Lung (tissue), 12 donors: Measurements from ENCODE around the gene NOPCHAP1. TPM values are rescaled to one million over a fixed set of nuclear protein-coding genes. Genes with fewer than 3 reads are reported as not detected.

ENCODE experiments used
- ATAC-seq: fragments of 200-7000 bp; cut with Tn5 transposase; one replicate; pipeline ENCODE4 v1.9.1; 2020; ENCODE audit warnings: moderate number of reproducible peaks; ENCODE audit not compliant: insufficient read depth, low FRiP score
- DNase-seq, 3 donors: peaks; one replicate each; pipeline ENCODE4 v3.0.0-alpha.2; 2013 to 2017
- H3K27ac ChIP-seq, 2 donors: one replicate each; pipeline ENCODE4 v1.5.1; 2013; ENCODE audit warnings: mild to moderate bottlenecking in 2 of 2, moderate library complexity in 2 of 2, control low read depth in 1 of 2, inconsistent platforms in 1 of 2, low read depth in 1 of 2, low read length in 1 of 2
- H3K27me3 ChIP-seq, 3 donors: one replicate each; pipeline ENCODE4 v1.5.1; 2013; ENCODE audit warnings: low read length in 2 of 3; ENCODE audit not compliant: control insufficient read depth in 3 of 3, insufficient read depth in 3 of 3
- H3K36me3 ChIP-seq, 4 donors: one replicate each; pipeline ENCODE4 v1.5.1; 2013; ENCODE audit warnings: low read length in 4 of 4, mild to moderate bottlenecking in 1 of 4, moderate library complexity in 1 of 4; ENCODE audit not compliant: control insufficient read depth in 4 of 4, insufficient read depth in 4 of 4
- H3K4me1 ChIP-seq, 5 donors: one replicate each; pipeline ENCODE4 v1.5.1; 2013; ENCODE audit warnings: low read length in 5 of 5, mild to moderate bottlenecking in 2 of 5, moderate library complexity in 1 of 5; ENCODE audit not compliant: control insufficient read depth in 5 of 5, insufficient read depth in 5 of 5
- H3K4me3 ChIP-seq: one replicate; pipeline ENCODE4 v1.5.1; 2013; ENCODE audit warnings: mild to moderate bottlenecking, control low read depth, moderate library complexity
- H3K9ac ChIP-seq, 2 donors: one replicate each; pipeline ENCODE4 v1.5.1; 2013; ENCODE audit warnings: low read length in 2 of 2, control low read depth in 1 of 2; ENCODE audit not compliant: insufficient read depth in 1 of 2
- H3K9me3 ChIP-seq, 4 donors: one replicate each; pipeline ENCODE4 v1.5.1; 2013; ENCODE audit warnings: low read length in 3 of 4, mild to moderate bottlenecking in 1 of 4, moderate library complexity in 1 of 4; ENCODE audit not compliant: control insufficient read depth in 4 of 4, insufficient read depth in 3 of 4
- WGBS, 2 donors: extraction: QIAGEN DNeasy Blood & Tissue Kit; methylation state at CpG; one replicate each; pipeline ENCODE4 v1.1.7; 2013; 5-methylcytosine and 5-hydroxymethylcytosine counted together
- polyA plus RNA-seq, 2 donors: library from polyadenylated mRNA; stranded (reverse); fragments of 200-250 nt; gene quantifications; one replicate each; pipeline ENCODE4 v1.2.1, GENCODE V29; 2013
- total RNA-seq, 2 donors: library from RNA; depleted of rRNA in 1 of 2; stranded (reverse); fragments of >200 nt in 1 of 2; gene quantifications; one replicate each; pipeline ENCODE4 v1.2.1, GENCODE V29; 2014 to 2021
- TF ChIP-seq, protein P1 (sequence below): IDR thresholded peaks from 2 replicates; pipeline ENCODE4 v1.5.1; 2012; ENCODE audit warnings: mild to moderate bottlenecking; ENCODE audit errors: control extremely low read depth, extremely low read depth
- donor health status: control.
- donor health status: control.
- donor health status: Bipolar disorder and iron deficiency.
- donor health status: healthy.
- donor health status: DM: yes; HTN: yes; CAD: no.

The NOPCHAP1 gene
- total and polyA plus RNA-seq, 4 donors: 7.8 to 12.2 (median 10.4) TPM

DNA sequence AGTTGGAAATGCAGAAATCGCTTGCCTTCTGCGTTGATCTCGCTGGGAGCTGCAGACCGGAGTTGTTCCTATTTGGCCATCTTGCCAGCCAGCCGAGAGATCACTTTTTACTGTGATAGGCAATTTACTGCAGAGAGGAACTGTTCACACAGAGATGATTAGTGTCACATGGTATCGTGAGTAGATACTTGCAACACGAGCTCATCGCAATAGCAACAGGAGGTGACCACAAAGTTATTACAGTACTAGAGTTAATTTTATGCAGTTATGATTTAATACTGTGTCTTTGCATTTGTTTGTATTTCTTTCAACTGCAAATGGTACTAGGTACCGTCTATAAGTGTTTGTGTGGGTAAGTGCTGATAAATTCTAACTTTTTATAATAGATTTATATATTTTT is 27.8 kb downstream of the NOPCHAP1 start:
- peaks cover 7 to 13% (median 10%) of the 10 kb centered on the region in 4 donors for H3K36me3 ChIP-seq
- TF ChIP-seq, protein P1, sequence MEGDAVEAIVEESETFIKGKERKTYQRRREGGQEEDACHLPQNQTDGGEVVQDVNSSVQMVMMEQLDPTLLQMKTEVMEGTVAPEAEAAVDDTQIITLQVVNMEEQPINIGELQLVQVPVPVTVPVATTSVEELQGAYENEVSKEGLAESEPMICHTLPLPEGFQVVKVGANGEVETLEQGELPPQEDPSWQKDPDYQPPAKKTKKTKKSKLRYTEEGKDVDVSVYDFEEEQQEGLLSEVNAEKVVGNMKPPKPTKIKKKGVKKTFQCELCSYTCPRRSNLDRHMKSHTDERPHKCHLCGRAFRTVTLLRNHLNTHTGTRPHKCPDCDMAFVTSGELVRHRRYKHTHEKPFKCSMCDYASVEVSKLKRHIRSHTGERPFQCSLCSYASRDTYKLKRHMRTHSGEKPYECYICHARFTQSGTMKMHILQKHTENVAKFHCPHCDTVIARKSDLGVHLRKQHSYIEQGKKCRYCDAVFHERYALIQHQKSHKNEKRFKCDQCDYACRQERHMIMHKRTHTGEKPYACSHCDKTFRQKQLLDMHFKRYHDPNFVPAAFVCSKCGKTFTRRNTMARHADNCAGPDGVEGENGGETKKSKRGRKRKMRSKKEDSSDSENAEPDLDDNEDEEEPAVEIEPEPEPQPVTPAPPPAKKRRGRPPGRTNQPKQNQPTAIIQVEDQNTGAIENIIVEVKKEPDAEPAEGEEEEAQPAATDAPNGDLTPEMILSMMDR: no peak
- H3K27me3 ChIP-seq: no peaks in the 10 kb centered on the region
- peaks cover 0 to 1% (median 0%) of the 10 kb centered on the region in 4 donors for H3K9me3 ChIP-seq
- H3K4me3 ChIP-seq: no peak overlapping the region
- H3K27ac ChIP-seq: no peak overlapping the region
- ATAC-seq: no peak
- 79 to 91% methylated on average over 9 of the region's 9 CpGs for WGBS, 2 donors
- DNase-seq: no peak
- H3K4me1 ChIP-seq: peaks cover 0 to 5% (median 0%) of the 10 kb centered on the region in 5 donors
- no peak overlapping the region for H3K9ac ChIP-seq

DNA sequence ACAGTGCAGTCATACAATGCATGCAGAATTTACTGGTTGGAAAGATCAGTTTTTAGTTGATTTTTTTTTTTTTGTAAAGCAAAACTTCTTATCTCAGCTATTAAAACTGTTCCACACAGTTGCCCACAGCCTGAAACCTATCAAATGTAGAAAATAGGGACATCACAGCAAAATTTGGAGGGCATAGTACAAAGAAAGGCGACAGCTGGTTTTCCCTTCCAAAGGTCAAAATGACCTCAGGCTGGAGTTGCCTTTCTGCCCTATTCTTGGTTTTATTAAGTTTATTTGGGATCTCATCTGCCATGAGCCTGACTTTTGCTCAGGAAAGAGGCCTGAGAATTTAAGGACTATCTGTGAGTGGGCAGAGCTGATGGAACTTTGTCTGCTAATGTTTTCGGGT is 28.5 kb downstream of the NOPCHAP1 start:
- Histone ChIP-seq H3K4me1 (peaks cover 0 to 6% (median 0%) of the 10 kb centered on the region in 5 donors), H3K27me3 (no peaks in the 10 kb centered on the region), H3K9ac (no peak overlapping the region), H3K9me3 (peaks cover 0 to 1% (median 0%) of the 10 kb centered on the region in 4 donors), H3K4me3 (no peak overlapping the region), H3K27ac (no peak overlapping the region), H3K36me3 (peaks cover 7 to 13% (median 10%) of the 10 kb centered on the region in 4 donors)
- DNase-seq (no peak), ATAC-seq (no peak)
- WGBS, 2 donors: 94 to 98% methylated on average over 2 of the region's 2 CpGs
- TF ChIP-seq, protein P1: no peak

DNA sequence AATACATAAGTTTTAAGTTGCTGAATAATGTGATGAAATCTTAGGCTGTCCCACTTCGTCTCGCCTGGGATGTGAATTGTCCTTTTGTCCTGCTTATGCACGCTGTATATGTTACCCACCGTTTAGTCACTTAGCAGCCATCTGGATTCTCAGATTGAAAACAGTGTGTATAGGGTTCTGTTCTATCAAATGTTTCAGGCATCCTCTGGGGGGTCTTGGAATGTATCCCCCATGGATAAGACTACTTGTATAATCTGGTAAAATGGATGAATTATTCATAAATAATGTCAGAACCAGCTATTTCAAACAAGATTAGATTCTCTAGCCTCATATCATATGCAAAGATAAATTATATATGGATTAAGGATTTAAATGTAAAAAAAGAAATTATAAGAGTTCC is 29.4 kb downstream of the NOPCHAP1 start:
- DNase-seq: no peak
- WGBS, 2 donors: 96 to 99% methylated on average over 4 of the region's 4 CpGs
- no peak overlapping the region for H3K4me3 ChIP-seq

More for the DNA sequence above, 29.4 kb downstream of the NOPCHAP1 start:
- ATAC-seq: no peak
- Histone ChIP-seq H3K27me3 (no peaks in the 10 kb centered on the region), H3K27ac (no peak overlapping the region), H3K9ac (no peak overlapping the region), H3K4me1 (peaks cover 0 to 6% (median 0%) of the 10 kb centered on the region in 5 donors), H3K36me3 (peaks cover 7 to 13% (median 10%) of the 10 kb centered on the region in 4 donors), H3K9me3 (peaks cover 0 to 1% (median 0%) of the 10 kb centered on the region in 4 donors)
- TF ChIP-seq, protein P1: no peak
